Measurements from ENCODE around the gene ATXN1. TPM values are rescaled to one million over a fixed set of nuclear protein-coding genes. Genes with fewer than 3 reads are reported as not detected.
"Not testable (repeated sequence)": the region's sequence is repeated elsewhere in the genome, so short reads cannot be mapped to it uniquely, and the experiment has no call there.

ATXN1 gene
- total RNA-seq, 2 donors from 2014 or later = 41.0 to 115 TPM

DNA sequence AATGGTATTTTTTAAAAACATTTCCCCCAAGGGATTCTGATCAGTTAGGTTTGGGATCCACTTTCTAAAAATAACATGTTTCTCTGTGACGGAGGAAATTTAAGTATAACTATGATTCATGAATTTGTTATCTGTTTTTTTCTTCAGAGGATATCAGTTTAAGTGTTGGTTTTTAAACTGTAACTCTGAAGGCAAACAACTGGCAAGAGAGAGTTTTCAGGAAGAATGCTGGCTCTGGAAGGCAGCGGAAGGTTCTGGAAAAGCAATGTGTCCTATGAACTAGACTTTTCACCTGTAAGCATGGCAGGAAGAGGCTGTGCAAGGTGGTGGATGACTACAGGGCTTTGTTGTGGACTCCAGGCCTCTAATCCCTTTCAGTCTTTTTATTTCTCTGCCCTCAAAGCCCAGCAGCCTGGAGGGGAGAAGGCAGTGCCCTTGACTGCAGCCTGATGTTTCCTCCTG is 369.8 kb downstream of the ATXN1 start:
- no peak for ATAC-seq (replicated peaks)
- peaks cover 18% of the 10 kb centered on the region for H3K36me3 Mint-ChIP-seq (ENCODE audit: low read depth)
- peaks cover 4% of the 10 kb centered on the region for H3K4me1 Mint-ChIP-seq
- no peak overlapping the region for H3K4me3 Mint-ChIP-seq
- H3K27me3 Mint-ChIP-seq = no peaks in the 10 kb centered on the region
- no peaks in the 10 kb centered on the region for H3K9me3 Mint-ChIP-seq
- no peak overlapping the region for H3K27ac Mint-ChIP-seq

DNA sequence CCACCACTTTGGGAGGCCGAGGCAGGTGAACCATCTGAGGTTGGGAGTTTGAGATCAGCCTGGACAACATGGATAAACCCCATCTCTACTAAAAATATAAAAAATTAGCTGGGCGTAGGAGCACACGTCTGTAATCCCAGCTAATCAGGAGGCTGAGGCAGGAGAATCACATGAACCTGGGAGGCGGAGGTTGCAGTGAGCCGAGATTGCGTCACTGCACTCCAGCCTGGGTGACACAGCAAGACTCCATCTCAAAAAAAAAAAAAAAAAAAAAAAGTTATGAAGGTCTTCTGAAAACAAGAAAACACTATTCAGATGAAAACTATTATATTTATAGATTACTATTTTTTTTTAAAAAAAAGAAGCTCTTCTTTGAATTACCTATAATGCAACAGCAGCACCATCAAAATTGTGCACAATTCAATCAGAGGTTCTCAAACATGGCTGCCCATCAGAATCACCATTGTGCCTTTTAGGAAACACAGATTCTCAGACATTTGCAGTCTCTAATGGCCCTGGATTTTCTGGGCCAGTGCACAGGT is 370.3 kb downstream of the ATXN1 start:
- peaks cover 18% of the 10 kb centered on the region for H3K36me3 Mint-ChIP-seq (ENCODE audit: low read depth)
- ATAC-seq (replicated peaks); H3K4me3 Mint-ChIP-seq; H3K27ac Mint-ChIP-seq; H3K9me3 Mint-ChIP-seq; H3K4me1 Mint-ChIP-seq; H3K27me3 Mint-ChIP-seq: not testable (repeated sequence)

DNA sequence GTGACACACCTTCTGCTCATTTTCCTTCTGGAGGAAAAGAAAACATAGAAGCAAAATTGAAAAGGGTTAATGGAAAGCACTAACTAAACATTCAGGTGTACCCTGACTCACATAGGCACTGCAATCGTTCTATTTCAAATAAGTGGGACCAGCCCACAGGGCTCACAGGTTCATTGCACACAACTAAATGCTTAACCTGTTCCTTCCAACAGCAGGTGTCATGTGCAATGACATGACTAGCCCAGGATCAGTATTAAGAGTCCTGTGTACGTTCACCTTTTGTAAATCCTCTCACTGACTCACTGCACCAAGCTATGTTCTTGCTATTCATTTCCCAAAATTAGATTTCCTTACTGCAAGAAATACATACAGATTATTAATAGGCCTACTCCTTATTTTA is 371.6 kb downstream of the ATXN1 start:
- H3K4me3 Mint-ChIP-seq = no peak overlapping the region
- H3K4me1 Mint-ChIP-seq = peaks cover 7% of the 10 kb centered on the region
- no peaks in the 10 kb centered on the region for H3K9me3 Mint-ChIP-seq
- H3K27ac Mint-ChIP-seq = no peak overlapping the region
- ATAC-seq (replicated peaks) = no peak
- no peaks in the 10 kb centered on the region for H3K27me3 Mint-ChIP-seq
- H3K36me3 Mint-ChIP-seq (ENCODE audit: low read depth) = peaks cover 22% of the 10 kb centered on the region

DNA sequence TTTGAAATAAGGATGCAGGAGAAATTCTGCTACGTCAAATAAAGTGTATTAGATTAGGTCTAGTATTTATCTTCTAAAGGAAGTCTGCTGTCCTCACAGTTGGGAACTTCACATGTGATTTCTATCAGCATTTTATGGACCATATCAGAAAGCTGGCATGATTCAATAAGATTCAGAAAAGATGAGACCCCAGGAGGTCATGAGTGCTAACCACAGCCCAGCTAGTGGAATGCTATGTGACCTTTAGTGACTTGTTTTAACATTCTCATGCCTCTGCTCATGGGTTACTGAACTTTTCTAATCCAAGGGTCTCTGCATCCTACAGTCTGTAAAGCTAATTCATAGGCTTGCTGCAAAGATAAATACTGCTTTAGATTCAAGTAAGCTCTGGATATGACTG is 372.8 kb downstream of the ATXN1 start:
- no peak overlapping the region for H3K27ac Mint-ChIP-seq
- no peak overlapping the region for H3K4me3 Mint-ChIP-seq
- no peaks in the 10 kb centered on the region for H3K27me3 Mint-ChIP-seq

DNA sequence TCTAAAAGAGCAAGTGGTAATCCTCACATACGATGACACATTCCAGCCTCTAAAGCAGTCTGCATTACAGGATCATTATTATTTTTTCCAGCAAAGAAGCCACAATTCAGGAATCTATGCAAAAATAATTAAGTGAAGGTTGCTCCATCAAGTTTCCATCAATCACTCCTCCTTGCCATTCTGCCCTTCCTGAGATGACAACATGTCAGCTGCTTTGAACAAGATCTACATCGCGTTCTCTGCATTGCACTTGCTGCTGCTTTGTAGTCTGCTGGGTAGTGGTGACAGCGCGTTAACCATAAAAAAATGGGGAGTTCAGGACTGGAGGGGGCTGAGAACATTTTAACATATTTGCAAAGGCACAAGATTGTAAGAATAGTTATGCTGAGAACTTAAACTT is 375.2 kb downstream of the ATXN1 start:
- Mint-ChIP-seq H3K9me3 (no peaks in the 10 kb centered on the region), H3K27ac (no peak overlapping the region), H3K36me3 (ENCODE audit: low read depth) (peaks cover 41% of the 10 kb centered on the region), H3K4me3 (no peak overlapping the region), H3K4me1 (peaks cover 4% of the 10 kb centered on the region), H3K27me3 (no peaks in the 10 kb centered on the region)
- no peak for ATAC-seq (replicated peaks)

More for the DNA sequence above, 372.8 kb downstream of the ATXN1 start:
- Mint-ChIP-seq H3K36me3 (ENCODE audit: low read depth) (peaks cover 30% of the 10 kb centered on the region), H3K9me3 (no peaks in the 10 kb centered on the region), H3K4me1 (peaks cover 8% of the 10 kb centered on the region)
- no peak for ATAC-seq (replicated peaks)

DNA sequence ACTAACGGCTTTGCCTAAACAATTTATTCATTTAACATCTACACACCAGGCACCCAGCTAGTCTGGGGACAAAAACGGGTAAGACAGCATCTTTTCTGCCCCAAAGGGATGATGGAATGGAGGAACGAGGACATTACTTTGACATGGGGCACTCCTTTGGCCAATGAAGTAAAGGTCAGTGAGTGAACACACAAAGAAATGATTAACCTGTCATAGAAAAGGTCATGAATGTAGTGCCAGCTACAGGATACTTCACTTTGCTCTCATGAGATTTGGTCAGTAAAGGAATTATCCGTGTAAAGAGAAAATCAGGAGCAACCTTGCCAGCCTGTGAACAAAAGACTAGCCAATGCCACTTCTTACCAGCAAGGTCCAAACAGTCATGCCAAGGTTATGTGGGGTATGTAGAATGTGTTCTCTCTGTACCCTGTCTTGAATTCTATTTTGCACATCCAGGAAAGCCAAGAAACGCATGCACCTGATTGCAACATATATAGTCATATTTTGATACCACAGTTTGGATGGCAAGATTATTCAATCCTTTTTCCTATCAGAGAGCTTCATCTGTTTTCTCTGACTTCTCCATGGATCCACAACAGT is 377.6 kb downstream of the ATXN1 start:
- H3K27ac Mint-ChIP-seq = no peak overlapping the region
- peaks cover 31% of the 10 kb centered on the region for H3K36me3 Mint-ChIP-seq (ENCODE audit: low read depth)
- H3K4me1 Mint-ChIP-seq = peaks cover 8% of the 10 kb centered on the region
- H3K27me3 Mint-ChIP-seq = no peaks in the 10 kb centered on the region
- ATAC-seq (replicated peaks) = no peak
- no peak overlapping the region for H3K4me3 Mint-ChIP-seq
- no peaks in the 10 kb centered on the region for H3K9me3 Mint-ChIP-seq

DNA sequence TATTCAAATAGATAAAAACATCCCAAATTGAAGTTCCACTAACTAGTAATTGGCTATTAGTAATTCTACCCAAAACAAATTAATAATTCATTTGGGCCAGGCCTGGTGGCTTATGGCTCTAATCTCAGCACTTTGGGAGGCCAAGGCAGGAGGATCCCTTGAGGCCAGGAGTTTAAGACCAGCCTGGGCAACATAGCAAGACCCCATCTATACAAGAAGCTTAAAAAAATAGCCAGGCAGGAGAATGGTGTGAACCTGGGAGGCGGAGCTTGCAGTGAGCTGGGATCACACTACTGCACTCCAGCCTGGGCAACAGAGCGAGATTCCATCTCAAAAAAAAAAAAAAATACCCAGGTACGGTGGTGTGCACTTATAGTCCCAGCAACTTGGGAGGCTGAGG is 379.3 kb downstream of the ATXN1 start:
- peaks cover 26% of the 10 kb centered on the region for H3K36me3 Mint-ChIP-seq (ENCODE audit: low read depth)
- not testable (repeated sequence) for H3K27ac Mint-ChIP-seq; ATAC-seq (replicated peaks); H3K4me3 Mint-ChIP-seq; H3K27me3 Mint-ChIP-seq; H3K9me3 Mint-ChIP-seq
- peaks cover 14% of the 10 kb centered on the region for H3K4me1 Mint-ChIP-seq

DNA sequence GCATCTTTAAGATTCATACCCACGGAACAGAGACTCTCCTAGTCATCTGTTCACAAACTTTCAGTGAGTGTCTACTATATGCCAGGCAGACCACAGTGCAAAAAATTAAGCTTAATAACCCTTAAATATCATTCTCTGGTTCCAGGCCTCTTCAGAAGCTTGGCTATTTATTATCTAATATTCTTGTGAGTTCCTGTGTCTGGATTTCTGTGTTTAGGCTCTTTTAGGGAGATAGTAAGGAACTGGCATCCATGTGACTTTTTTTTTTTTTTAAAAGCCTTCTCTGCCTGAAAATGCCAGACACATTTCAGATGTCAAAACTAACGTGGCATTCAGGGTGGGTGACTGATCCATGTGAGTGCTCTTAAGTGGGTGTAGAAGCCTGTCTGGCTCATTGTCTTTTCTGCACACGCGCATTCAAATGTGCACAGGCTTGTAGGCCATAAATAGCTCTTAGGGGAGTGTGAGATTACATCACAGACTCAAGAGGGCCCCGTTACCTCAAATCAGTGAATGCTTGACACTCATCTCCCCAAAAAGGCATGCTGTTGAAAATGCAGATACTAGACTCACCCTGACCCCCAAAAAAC is 380.9 kb downstream of the ATXN1 start:
- H3K27ac Mint-ChIP-seq = no peak overlapping the region
- peaks cover 15% of the 10 kb centered on the region for H3K4me1 Mint-ChIP-seq
- no peaks in the 10 kb centered on the region for H3K27me3 Mint-ChIP-seq
- ATAC-seq (replicated peaks) = no peak
- peaks cover 26% of the 10 kb centered on the region for H3K36me3 Mint-ChIP-seq (ENCODE audit: low read depth)
- H3K9me3 Mint-ChIP-seq = no peaks in the 10 kb centered on the region
- H3K4me3 Mint-ChIP-seq = no peak overlapping the region

DNA sequence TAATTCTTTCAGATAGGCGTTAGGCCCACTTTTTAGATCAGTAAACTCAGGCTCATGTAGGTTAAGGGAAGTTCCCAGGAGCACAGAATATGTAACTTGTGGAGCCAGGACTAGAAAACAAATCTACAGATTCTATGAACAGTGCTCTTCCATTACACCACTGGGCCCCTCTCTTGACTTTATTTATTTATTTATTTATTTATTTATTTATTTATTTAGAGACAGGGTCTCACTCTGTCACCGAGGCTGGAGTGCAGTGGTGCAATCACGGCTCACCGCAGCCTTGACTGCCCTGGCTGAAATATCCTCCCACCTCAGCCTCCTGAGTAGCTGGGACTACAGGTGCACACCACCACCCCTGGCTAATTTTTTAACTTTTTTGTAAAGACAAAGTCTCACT is 382.9 kb downstream of the ATXN1 start:
- H3K27me3 Mint-ChIP-seq; ATAC-seq (replicated peaks); H3K4me3 Mint-ChIP-seq; H3K27ac Mint-ChIP-seq; H3K9me3 Mint-ChIP-seq: not testable (repeated sequence)
- Mint-ChIP-seq H3K36me3 (ENCODE audit: low read depth) (peaks cover 25% of the 10 kb centered on the region), H3K4me1 (peaks cover 11% of the 10 kb centered on the region)

DNA sequence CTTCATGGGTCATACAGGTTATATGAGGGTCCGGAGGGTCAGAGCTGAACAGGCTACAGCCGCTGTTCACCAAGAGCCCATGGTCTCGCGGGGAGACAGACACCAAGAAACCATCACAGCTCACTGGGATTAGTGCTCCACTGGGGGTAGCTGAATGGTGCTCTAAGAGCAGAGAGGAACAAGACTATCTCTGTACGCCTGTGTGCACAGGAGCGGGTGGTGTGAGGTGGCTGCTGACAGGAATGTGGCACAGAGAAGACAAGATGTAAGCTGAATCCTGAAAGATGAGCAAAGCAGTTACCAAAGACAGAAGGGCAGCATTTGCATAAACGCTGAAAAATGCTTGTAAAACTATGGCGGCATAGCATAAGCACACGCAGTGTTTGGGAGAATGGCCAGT is 383.8 kb downstream of the ATXN1 start:
- Mint-ChIP-seq H3K4me3 (no peak overlapping the region), H3K27ac (no peak overlapping the region), H3K36me3 (ENCODE audit: low read depth) (peaks cover 20% of the 10 kb centered on the region)

DNA sequence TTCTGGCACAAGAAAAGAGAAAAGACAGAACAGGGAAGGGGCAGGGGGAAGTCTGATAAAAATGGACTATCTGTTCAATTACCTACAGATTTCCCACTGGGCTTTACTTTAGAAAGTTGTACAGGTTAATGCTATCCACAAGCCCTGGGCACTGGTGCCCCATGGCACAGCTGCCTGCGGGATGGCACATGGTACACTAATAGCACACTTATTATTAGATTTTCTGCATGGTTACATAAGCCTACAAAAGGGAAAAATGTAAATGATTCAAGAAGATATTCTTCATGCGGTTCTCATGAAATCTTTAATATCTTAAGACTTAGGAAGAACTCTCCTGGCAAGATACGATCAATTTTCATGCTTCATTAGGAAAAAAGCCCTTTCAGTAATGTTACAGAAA is 385.4 kb downstream of the ATXN1 start:
- Mint-ChIP-seq H3K4me3 (no peak overlapping the region), H3K27ac (no peak overlapping the region), H3K4me1 (peaks cover 11% of the 10 kb centered on the region), H3K9me3 (no peaks in the 10 kb centered on the region), H3K27me3 (no peaks in the 10 kb centered on the region), H3K36me3 (ENCODE audit: low read depth) (peaks cover 14% of the 10 kb centered on the region)
- ATAC-seq (replicated peaks) = no peak

More for the DNA sequence above, 383.8 kb downstream of the ATXN1 start:
- no peak for ATAC-seq (replicated peaks)
- Mint-ChIP-seq H3K9me3 (no peaks in the 10 kb centered on the region), H3K27me3 (no peaks in the 10 kb centered on the region), H3K4me1 (peaks cover 11% of the 10 kb centered on the region)

DNA sequence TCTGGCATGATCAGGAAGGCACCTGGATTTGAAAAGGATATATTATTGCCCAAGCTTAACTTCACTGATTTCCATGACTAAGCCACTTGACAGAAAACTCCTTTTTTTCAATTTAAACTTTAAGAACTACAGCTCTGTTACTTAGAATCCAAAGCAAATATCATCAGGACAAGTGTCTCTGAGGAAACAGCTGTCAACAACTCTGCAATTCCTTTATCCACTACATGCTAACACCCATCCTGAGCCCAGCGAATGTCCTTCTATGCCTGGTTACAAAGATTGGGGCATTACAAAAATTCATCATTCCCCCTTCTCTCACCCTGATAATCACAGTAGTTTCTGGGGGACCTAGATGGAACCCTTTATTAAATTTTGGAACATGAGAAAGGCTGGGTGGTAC is 386.1 kb downstream of the ATXN1 start:
- no peaks in the 10 kb centered on the region for H3K27me3 Mint-ChIP-seq
- no peak overlapping the region for H3K4me3 Mint-ChIP-seq
- no peaks in the 10 kb centered on the region for H3K9me3 Mint-ChIP-seq
- peaks cover 14% of the 10 kb centered on the region for H3K36me3 Mint-ChIP-seq (ENCODE audit: low read depth)
- no peak for ATAC-seq (replicated peaks)
- H3K4me1 Mint-ChIP-seq = peaks cover 11% of the 10 kb centered on the region
- no peak overlapping the region for H3K27ac Mint-ChIP-seq

DNA sequence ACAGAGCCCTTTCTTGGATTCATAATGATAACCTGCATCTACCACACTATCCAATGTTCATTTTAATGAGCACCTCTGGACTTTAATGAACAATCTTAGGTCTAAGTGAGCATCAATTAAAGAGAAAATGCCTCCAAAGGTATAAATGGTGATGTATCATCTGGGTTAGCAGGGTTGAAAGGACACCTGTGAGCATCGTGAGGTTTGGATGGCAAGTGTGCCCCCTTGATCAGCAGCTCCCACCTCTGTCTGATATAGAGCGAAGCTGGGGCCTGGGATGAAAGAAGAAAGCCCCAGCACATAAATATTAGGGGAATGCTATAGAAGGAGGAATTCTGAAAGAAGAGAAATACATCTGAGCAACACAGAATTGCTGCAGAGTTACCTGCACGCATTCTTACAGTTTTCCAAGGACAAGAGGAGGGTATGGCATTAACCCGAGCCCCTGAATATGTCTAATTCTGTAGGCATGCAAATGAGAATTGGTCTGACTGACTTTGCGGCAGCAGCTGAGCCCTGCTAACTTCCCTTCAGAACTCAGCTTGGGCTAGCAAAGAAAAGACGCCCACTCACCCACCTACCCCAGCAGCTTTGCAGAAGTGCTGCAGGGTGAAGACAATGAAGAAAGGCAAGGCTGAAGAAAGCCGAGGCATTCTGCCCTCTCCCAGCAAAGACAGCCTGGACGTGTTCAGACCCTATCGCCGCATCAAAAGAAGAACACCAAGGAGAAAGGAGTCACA is 386.6 kb downstream of the ATXN1 start:
- no peak overlapping the region for H3K4me3 Mint-ChIP-seq
- no peak for ATAC-seq (replicated peaks)
- no peak overlapping the region for H3K27ac Mint-ChIP-seq
- no peaks in the 10 kb centered on the region for H3K27me3 Mint-ChIP-seq
- no peaks in the 10 kb centered on the region for H3K9me3 Mint-ChIP-seq
- H3K4me1 Mint-ChIP-seq = peaks cover 11% of the 10 kb centered on the region
- H3K36me3 Mint-ChIP-seq (ENCODE audit: low read depth) = peaks cover 19% of the 10 kb centered on the region

DNA sequence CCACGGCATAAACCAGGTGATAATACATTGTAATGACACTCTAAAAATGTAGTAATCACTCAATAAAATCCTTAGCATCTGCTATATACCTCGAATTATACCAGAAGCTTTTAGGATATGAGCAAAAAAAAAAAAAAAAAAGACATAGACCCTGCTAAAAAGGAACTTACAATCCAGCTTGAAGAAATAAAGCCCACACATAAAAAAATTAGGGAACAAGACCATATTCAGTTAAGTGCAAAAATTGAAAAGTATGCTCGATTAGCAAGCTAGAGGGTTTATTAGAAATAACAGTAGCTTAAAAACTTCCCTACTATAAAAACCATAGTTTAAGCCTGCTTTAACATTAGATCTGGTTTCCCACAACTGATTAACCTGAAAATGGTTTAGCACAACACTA is 387.2 kb downstream of the ATXN1 start:
- peaks cover 13% of the 10 kb centered on the region for H3K4me1 Mint-ChIP-seq
- H3K27me3 Mint-ChIP-seq = no peaks in the 10 kb centered on the region
- no peak for ATAC-seq (replicated peaks)
- no peaks in the 10 kb centered on the region for H3K9me3 Mint-ChIP-seq
- H3K36me3 Mint-ChIP-seq (ENCODE audit: low read depth) = peaks cover 25% of the 10 kb centered on the region
- no peak overlapping the region for H3K27ac Mint-ChIP-seq
- H3K4me3 Mint-ChIP-seq = no peak overlapping the region
